Sigmoid colon (tissue), 7 donors: ENCODE data around the gene YWHAB. TPM values are rescaled to one million over a fixed set of nuclear protein-coding genes. Genes with fewer than 3 reads are reported as not detected.

Source experiments
- DNase-seq: peaks from one replicate; pipeline ENCODE4 v3.0.0-alpha.2; 2019
- H3K27ac ChIP-seq, 4 donors: fragments of 200-600 bp; sonication (generic); one replicate each; pipeline ENCODE4 v1.5.1; 2016 to 2019; ENCODE audit warnings: mild to moderate bottlenecking in 1 of 4
- H3K27me3 ChIP-seq, 3 donors: fragments of 200-600 bp; sonication (generic); one replicate each; pipeline ENCODE4 v1.5.1; 2019; ENCODE audit warnings: mild to moderate bottlenecking in 1 of 3
- H3K36me3 ChIP-seq, 4 donors: fragments of 200-600 bp; sonication (generic); one replicate each; pipeline ENCODE4 v1.5.1; 2016 to 2019
- H3K4me1 ChIP-seq, 4 donors: fragments of 200-600 bp; sonication (generic); one replicate each; pipeline ENCODE4 v1.5.1; 2017 to 2019
- H3K4me3 ChIP-seq, 4 donors: fragments of 200-600 bp; sonication (generic); one replicate each; pipeline ENCODE4 v1.5.1; 2017 to 2019; ENCODE audit warnings: mild to moderate bottlenecking in 2 of 4, moderate library complexity in 1 of 4
- H3K9me3 ChIP-seq, 4 donors: fragments of 200-600 bp in 3 of 4; sonication (generic) in 3 of 4; one replicate each; pipeline versions ENCODE4 v1.5.1 to v1.6.1; 2013 to 2019
- EP300 ChIP-seq, 4 donors: sonication (generic); formaldehyde crosslinking; IDR thresholded peaks; one replicate each; pipeline ENCODE4 v1.6.1; 2017; ENCODE audit warnings: antibody characterized with exemption in 4 of 4
- POLR2A ChIP-seq, 2 donors: fragments of 450-650 bp; IDR thresholded peaks; one replicate each; pipeline ENCODE4 v1.6.1; 2016; ENCODE audit warnings: antibody characterized with exemption in 2 of 2, mild to moderate bottlenecking in 2 of 2, moderate library complexity in 2 of 2
- POLR2AphosphoS5 ChIP-seq, 4 donors: sonication (generic); formaldehyde crosslinking; IDR thresholded peaks; one replicate each; pipeline ENCODE4 v1.6.1; 2017; ENCODE audit warnings: antibody characterized with exemption in 4 of 4
- WGBS, 2 donors: extraction: QIAGEN DNeasy Blood & Tissue Kit; methylation state at CpG; one replicate each; pipeline ENCODE4 v1.1.7; 2013; 5-methylcytosine and 5-hydroxymethylcytosine counted together
- intact Hi-C: fragments of 100-400 bp; cut with DNase I; formaldehyde crosslinking; loops from one replicate; pipeline ENCODE4 v1.15.1; 2023
- polyA plus RNA-seq, 3 donors: library from polyadenylated mRNA; stranded (reverse); fragments of 200-250 nt; gene quantifications; one replicate each; pipeline ENCODE4 v1.2.3, GENCODE V29; 2013
- total RNA-seq, 4 donors: library from RNA; depleted of rRNA; stranded (reverse); fragments of >200 nt; gene quantifications; one replicate each; pipeline ENCODE4 v1.1.0, GENCODE V29; 2016
- TF ChIP-seq, protein P1 (sequence below), 4 experiments: fragments of 450-650 bp in 3 of 4; fragments of 200-600 bp in 1 of 4; IDR thresholded peaks; one replicate each; pipeline ENCODE4 v1.5.1; 2016 to 2019; ENCODE audit warnings: antibody characterized with exemption in 4 of 4, mild to moderate bottlenecking in 3 of 4, moderate library complexity in 2 of 4
- donor health status: healthy with polysubstance abuse.
- donor health status: Bipolar disorder and iron deficiency.
- donor health status: healthy.

YWHAB gene
- total and polyA plus RNA-seq, 7 donors: 80.3 to 214 (median 110) TPM

DNA sequence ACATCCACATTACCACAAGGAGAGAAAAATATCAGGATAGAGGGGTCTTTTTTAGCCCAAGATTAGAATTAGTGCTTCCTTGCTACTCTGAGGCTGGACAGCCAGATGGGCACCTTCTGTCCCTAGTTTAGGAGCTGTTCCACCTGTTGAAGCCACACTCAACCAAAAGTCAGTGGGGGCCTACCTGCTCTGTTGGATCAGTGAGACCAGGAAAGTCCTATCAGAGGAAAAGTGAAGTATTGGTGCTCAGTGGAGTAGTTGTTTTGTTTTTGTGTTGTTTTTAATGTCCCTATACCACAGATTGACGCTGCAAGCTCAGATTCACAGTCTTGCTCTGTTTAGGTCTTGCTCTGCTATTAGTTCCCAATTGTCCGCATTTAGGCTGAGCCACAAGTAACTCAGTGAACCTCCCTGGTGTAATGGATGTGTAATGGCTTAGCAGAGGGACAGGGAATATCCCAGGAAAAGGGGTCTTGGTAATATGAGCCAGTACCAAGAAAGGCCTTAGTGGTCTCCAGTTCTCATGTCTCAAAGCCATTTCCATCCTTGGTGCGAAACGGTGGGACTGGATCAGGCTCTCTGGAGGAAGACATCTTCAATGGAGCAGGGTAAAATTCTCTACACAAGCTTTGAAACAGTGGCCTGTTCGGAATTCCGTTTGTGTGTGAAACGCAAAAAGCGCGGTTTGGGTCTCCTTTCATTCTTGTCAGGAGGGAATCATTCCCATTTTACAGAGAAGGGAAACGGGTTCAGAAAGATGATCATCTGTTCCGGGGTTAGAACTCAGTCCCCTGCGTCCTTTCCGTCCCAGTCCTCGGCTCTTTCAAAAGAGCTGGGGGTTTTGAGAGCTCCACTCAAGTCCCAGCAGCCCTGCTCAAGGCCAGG lies 23.7 kb downstream of the YWHAB start:
- DNase-seq: no peak
- Histone ChIP-seq H3K9me3 (no peaks in the 10 kb centered on the region), H3K27ac (no peak overlapping the region), H3K36me3 (peaks cover 23 to 42% (median 26%) of the 10 kb centered on the region in 4 donors), H3K27me3 (no peaks in the 10 kb centered on the region), H3K4me3 (peak overlapping the region; percentile 26 to 72 (median 58)), H3K4me1 (peaks cover 0 to 17% (median 13%) of the 10 kb centered on the region in 4 donors)
- TF ChIP-seq, protein P1, sequence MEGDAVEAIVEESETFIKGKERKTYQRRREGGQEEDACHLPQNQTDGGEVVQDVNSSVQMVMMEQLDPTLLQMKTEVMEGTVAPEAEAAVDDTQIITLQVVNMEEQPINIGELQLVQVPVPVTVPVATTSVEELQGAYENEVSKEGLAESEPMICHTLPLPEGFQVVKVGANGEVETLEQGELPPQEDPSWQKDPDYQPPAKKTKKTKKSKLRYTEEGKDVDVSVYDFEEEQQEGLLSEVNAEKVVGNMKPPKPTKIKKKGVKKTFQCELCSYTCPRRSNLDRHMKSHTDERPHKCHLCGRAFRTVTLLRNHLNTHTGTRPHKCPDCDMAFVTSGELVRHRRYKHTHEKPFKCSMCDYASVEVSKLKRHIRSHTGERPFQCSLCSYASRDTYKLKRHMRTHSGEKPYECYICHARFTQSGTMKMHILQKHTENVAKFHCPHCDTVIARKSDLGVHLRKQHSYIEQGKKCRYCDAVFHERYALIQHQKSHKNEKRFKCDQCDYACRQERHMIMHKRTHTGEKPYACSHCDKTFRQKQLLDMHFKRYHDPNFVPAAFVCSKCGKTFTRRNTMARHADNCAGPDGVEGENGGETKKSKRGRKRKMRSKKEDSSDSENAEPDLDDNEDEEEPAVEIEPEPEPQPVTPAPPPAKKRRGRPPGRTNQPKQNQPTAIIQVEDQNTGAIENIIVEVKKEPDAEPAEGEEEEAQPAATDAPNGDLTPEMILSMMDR (IDR thresholded peaks at IDR 0.05): no peak
- no peak for TF ChIP-seq POLR2A (IDR thresholded peaks at IDR 0.05)
- intact Hi-C loops: no loop called here
- 29 to 31% methylated on average over 14 of the region's 14 CpGs for WGBS, 2 donors

DNA sequence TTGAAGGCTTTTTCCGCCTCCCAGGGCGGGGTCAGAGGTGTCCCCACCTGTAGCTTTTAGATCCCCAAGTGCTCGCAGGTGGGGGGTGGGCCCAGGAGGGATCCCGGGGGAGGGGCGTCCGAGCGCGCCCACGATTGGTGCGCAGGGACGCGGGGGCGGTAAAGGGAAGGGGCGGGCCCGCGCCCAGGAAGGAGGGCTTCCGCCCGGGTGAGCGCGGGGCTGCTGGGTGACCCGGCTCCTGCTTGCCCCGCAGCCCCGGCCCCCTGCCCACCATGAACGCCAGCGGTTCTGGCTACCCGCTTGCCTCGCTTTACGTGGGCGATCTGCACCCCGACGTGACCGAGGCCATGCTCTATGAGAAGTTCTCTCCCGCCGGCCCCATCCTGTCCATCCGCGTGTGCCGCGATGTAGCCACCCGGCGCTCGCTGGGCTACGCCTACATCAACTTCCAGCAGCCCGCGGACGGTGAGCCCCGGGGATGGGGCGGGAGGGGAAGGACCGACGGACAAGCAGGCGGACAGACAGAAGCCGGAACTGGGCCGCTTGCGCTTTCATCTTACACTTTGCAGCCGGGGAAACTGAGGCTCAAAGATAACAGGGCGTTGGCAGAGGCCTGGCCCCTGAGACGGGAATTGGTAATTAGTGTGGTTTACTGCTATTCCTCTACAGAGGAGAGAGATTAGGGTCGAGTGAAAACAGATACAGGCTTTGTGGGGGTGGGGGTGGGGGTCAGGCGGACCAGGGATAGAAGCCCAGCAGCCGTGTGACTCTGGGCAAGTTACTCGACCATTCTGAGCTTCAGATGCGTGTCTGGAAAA lies 24.6 kb downstream of the YWHAB start, which contains the start of gene PABPC1L:
TSS of gene PABPC1L (plus strand) at position 189 of the 818 bp plus-strand sequence. CDS start at position 273, 84 bp downstream.
- Histone ChIP-seq H3K36me3 (peaks cover 15 to 34% (median 19%) of the 10 kb centered on the region in 4 donors), H3K9me3 (no peaks in the 10 kb centered on the region), H3K27me3 (no peaks in the 10 kb centered on the region), H3K27ac (peak within 1 kb of the TSS in 1 of 4 donors; percentile 11), H3K4me3 (peak within 1 kb of the TSS; percentile 26 to 72 (median 58)), H3K4me1 (peaks cover 0 to 17% (median 13%) of the 10 kb centered on the region in 4 donors)
- peak; percentile 72 for DNase-seq
- TF ChIP-seq POLR2AphosphoS5 (IDR thresholded peaks at IDR 0.05) (peak in 2 of 4 donors; percentile 54 to 74), EP300 (IDR thresholded peaks at IDR 0.05) (no peak), POLR2A (IDR thresholded peaks at IDR 0.05) (no peak)
- TF ChIP-seq, protein P1 (IDR thresholded peaks at IDR 0.05): no peak
- 2 to 3% methylated on average over 61 of the region's 61 CpGs for WGBS, 2 donors
- intact Hi-C loops: no loop called here

DNA sequence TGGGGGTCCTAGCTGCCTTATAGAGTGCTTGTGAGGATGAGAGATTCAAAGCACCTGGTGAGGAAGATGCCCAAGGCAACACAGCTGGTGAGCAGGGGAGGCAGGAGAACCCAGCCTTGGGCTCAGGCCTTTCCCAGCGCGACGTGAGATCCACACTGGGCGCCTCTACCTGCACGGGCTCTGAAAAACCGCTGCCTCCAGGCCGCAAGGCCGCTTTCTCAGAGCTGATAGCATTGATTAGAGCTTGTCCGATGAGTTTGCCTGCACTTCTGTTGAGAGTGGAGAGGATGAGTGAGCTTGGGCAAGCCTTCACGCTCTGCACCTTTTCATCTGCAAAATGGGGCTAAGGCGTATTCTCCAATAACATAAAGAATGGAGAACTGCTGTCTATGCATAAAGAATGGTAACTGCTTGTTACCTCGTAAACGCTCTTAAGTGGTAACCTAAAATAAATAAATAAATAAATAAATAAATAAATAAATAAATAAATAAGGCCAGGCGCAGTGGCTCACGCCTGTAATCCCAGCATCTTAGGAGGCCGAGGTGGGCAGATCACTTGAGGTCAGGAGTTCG lies 25.3 kb downstream of the YWHAB start:
- TF ChIP-seq POLR2AphosphoS5 (IDR thresholded peaks at IDR 0.05): no peak
- no peak for TF ChIP-seq POLR2A (IDR thresholded peaks at IDR 0.05)
- TF ChIP-seq, protein P1 (IDR thresholded peaks at IDR 0.05): no peak
- TF ChIP-seq EP300 (IDR thresholded peaks at IDR 0.05): no peak
- Histone ChIP-seq H3K27me3 (no peaks in the 10 kb centered on the region), H3K4me3 (peak overlapping the region in 3 of 4 donors; percentile 45 to 72 (median 71)), H3K36me3 (peaks cover 9 to 27% (median 13%) of the 10 kb centered on the region in 4 donors), H3K9me3 (no peaks in the 10 kb centered on the region), H3K4me1 (peaks cover 0 to 17% (median 13%) of the 10 kb centered on the region in 4 donors), H3K27ac (no peak overlapping the region)
- 78 to 82% methylated on average over 17 of the region's 17 CpGs for WGBS, 2 donors
- DNase-seq: no peak
- intact Hi-C loops: no loop called here

DNA sequence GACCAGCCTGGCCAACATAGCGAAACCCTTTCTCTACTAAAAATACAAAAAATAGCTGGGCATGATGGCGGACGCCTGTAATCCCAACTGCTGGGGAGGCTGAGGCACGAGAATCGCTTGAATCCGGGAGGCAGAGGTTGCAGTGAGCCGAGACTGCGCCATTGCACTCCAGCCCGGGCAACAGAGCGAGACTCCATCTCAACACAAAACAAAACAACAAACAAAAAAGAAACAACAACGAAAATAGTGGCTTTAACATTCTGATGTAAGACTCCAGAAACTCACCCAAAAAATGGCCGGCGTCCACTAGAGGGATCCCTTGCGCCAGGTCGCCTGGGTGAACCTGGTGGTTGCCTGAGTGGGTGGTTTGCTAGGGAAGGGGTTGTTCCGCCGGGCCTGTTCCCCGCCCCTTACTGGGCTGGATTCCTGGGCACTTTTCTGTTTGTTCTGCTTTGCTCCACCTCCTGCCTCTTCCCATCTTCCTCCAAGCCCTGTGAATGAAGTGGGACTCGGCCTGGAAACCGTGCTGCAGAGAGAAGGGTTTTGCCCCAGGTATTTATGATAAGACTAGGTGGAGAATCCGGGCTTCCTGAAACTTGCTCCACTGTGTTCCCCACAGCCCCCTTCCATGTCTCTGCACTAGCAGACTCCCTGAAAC lies 25.9 kb downstream of the YWHAB start:
- H3K27ac ChIP-seq: no peak overlapping the region
- 55 to 68% methylated on average over 21 of the region's 21 CpGs for WGBS, 2 donors
- intact Hi-C loops: no loop called here
- no peak for DNase-seq
- TF ChIP-seq POLR2A (IDR thresholded peaks at IDR 0.05): no peak
- TF ChIP-seq, protein P1 (IDR thresholded peaks at IDR 0.05): peak in 1 of 4 experiments; percentile 24
- H3K27me3 ChIP-seq: no peaks in the 10 kb centered on the region
- H3K4me1 ChIP-seq: peaks cover 0 to 17% (median 13%) of the 10 kb centered on the region in 4 donors
- no peak overlapping the region for H3K4me3 ChIP-seq
- no peaks in the 10 kb centered on the region for H3K9me3 ChIP-seq
- peaks cover 4 to 21% (median 8%) of the 10 kb centered on the region in 4 donors for H3K36me3 ChIP-seq
